ENCODE measurements around the gene SNX18.

SNX18 gene

DNA sequence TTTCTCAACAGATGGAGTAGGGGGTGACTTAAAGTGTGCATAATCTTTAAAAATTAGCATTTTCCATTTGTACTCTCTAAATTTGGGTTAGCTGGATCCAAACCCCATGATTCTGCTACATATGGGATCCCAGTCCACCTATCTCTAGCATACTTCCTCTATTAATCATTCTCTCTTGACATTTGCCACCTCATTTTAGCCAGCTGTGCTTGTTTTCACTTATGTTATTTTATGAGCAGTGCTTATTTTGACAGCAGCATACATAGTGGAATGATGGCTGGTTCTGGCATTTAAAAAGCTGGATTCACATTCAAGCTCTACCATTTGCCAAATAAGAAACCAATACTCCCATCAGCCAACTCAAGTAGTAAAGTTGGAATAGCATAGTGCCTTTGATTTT, 22.5 kb upstream of the SNX18 start:
- no peak for ATAC-seq (ENCODE audit: low read depth)
- no peak overlapping the region for H3K27ac ChIP-seq (ENCODE audit: poor library complexity, severe bottlenecking)
- no peak for DNase-seq (ENCODE audit: low spot score)
- H3K4me1 ChIP-seq (ENCODE audit: insufficient read depth, poor library complexity, severe bottlenecking), result no peaks in the 10 kb centered on the region
- H3K9me3 ChIP-seq (ENCODE audit: severe bottlenecking), result peaks cover 2% of the 10 kb centered on the region
- H3K36me3 ChIP-seq (ENCODE audit: low read depth), result no peaks in the 10 kb centered on the region
- H3K4me3 ChIP-seq (ENCODE audit: severe bottlenecking), result no peak overlapping the region
- no peaks in the 10 kb centered on the region for H3K27me3 ChIP-seq (ENCODE audit: insufficient read depth, poor library complexity, severe bottlenecking)
- TF ChIP-seq, protein P1, sequence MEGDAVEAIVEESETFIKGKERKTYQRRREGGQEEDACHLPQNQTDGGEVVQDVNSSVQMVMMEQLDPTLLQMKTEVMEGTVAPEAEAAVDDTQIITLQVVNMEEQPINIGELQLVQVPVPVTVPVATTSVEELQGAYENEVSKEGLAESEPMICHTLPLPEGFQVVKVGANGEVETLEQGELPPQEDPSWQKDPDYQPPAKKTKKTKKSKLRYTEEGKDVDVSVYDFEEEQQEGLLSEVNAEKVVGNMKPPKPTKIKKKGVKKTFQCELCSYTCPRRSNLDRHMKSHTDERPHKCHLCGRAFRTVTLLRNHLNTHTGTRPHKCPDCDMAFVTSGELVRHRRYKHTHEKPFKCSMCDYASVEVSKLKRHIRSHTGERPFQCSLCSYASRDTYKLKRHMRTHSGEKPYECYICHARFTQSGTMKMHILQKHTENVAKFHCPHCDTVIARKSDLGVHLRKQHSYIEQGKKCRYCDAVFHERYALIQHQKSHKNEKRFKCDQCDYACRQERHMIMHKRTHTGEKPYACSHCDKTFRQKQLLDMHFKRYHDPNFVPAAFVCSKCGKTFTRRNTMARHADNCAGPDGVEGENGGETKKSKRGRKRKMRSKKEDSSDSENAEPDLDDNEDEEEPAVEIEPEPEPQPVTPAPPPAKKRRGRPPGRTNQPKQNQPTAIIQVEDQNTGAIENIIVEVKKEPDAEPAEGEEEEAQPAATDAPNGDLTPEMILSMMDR (IDR thresholded peaks at IDR 0.05; ENCODE audit: poor library complexity, severe bottlenecking), result no peak

DNA sequence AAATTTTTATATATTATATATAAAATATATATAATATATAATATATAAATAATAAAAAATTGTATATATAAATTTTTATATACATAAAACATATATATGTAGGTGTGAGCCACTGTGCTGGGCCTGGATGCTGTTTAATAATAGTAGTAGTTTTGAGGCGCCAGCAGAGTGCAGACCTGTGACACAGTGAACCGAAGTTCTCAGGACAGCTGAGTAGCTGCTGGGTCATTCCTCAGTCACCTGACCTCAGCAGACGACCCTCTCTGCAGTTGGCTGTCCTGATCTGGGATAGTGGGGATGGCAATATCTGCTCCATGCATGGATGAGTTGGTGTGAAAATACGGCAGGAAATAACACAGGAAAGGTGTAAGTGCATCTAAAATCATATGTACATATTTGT, 3.3 kb upstream of the SNX18 start:
- TF ChIP-seq, protein P1 (IDR thresholded peaks at IDR 0.05; ENCODE audit: poor library complexity, severe bottlenecking), result no peak
- H3K36me3 ChIP-seq (ENCODE audit: low read depth), result peaks cover under 1% of the 10 kb centered on the region
- ATAC-seq (ENCODE audit: low read depth) (no peak), DNase-seq (ENCODE audit: low spot score) (no peak)
- no peaks in the 10 kb centered on the region for H3K27me3 ChIP-seq (ENCODE audit: insufficient read depth, poor library complexity, severe bottlenecking)
- peaks cover 4% of the 10 kb centered on the region for H3K4me1 ChIP-seq (ENCODE audit: insufficient read depth, poor library complexity, severe bottlenecking)
- no peaks in the 10 kb centered on the region for H3K9me3 ChIP-seq (ENCODE audit: severe bottlenecking)
- H3K27ac ChIP-seq (ENCODE audit: poor library complexity, severe bottlenecking), result no peak overlapping the region
- H3K4me3 ChIP-seq (ENCODE audit: severe bottlenecking), result no peak overlapping the region

DNA sequence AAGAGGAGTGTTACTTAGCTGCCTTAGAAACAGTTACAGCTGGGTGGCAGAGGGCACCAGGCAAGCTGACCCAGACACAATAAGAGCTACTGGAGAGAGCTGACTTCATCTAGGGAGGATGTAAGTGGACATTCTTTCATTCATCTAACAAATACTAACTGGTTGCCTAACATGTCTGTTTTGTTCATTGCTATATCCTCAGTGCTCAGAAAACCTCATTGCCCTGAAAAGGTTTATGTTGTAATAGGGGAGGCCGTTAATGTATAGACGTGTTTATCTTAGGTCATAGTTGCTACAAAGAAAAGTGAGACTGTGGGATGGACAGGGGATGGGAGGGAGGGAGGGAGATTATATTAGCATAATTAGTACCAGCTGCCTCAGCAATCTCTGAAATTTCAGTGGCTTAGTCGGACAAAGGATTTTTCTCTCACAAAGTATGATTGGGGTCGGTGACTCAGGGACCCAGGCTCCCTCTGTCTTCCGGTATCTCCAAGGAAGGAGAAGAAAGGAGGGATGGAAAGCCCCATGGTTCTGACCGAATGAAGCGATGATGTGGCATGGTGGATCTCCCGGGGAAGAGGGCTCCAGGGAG, 2.6 kb upstream of the SNX18 start:
- H3K4me1 ChIP-seq (ENCODE audit: insufficient read depth, poor library complexity, severe bottlenecking), result peaks cover 7% of the 10 kb centered on the region
- no peaks in the 10 kb centered on the region for H3K27me3 ChIP-seq (ENCODE audit: insufficient read depth, poor library complexity, severe bottlenecking)
- DNase-seq (ENCODE audit: low spot score), result no peak
- H3K4me3 ChIP-seq (ENCODE audit: severe bottlenecking), result no peak overlapping the region
- H3K27ac ChIP-seq (ENCODE audit: poor library complexity, severe bottlenecking), result no peak overlapping the region
- H3K36me3 ChIP-seq (ENCODE audit: low read depth), result peaks cover 7% of the 10 kb centered on the region
- no peak for ATAC-seq (ENCODE audit: low read depth)
- H3K9me3 ChIP-seq (ENCODE audit: severe bottlenecking), result no peaks in the 10 kb centered on the region
- TF ChIP-seq, protein P1 (IDR thresholded peaks at IDR 0.05; ENCODE audit: poor library complexity, severe bottlenecking), result no peak

DNA sequence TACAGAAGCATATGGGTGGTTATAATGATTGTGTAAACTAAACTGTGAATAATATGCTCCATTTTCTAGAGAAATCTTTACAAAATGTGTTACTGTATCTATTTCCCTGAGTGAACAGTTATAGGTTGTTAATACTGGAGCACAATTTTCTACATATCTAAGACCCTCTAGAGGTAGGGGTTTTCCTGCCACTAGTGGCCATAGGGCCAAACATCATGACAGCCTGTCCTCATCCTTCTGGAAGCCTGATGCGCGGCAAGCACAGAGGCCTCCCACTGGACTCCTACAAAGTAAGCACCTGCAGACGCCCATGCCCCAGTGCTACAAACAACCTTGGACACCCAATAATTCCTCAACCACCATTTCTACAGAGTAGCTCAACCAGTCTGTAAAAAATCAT, 1.9 kb upstream of the SNX18 start:
- ATAC-seq (ENCODE audit: low read depth) (no peak), DNase-seq (ENCODE audit: low spot score) (no peak)
- H3K36me3 ChIP-seq (ENCODE audit: low read depth), result peaks cover 8% of the 10 kb centered on the region
- no peaks in the 10 kb centered on the region for H3K27me3 ChIP-seq (ENCODE audit: insufficient read depth, poor library complexity, severe bottlenecking)
- no peak overlapping the region for H3K4me3 ChIP-seq (ENCODE audit: severe bottlenecking)
- no peak overlapping the region for H3K27ac ChIP-seq (ENCODE audit: poor library complexity, severe bottlenecking)
- H3K4me1 ChIP-seq (ENCODE audit: insufficient read depth, poor library complexity, severe bottlenecking), result peaks cover 7% of the 10 kb centered on the region
- H3K9me3 ChIP-seq (ENCODE audit: severe bottlenecking), result no peaks in the 10 kb centered on the region
- TF ChIP-seq, protein P1 (IDR thresholded peaks at IDR 0.05; ENCODE audit: poor library complexity, severe bottlenecking), result no peak

DNA sequence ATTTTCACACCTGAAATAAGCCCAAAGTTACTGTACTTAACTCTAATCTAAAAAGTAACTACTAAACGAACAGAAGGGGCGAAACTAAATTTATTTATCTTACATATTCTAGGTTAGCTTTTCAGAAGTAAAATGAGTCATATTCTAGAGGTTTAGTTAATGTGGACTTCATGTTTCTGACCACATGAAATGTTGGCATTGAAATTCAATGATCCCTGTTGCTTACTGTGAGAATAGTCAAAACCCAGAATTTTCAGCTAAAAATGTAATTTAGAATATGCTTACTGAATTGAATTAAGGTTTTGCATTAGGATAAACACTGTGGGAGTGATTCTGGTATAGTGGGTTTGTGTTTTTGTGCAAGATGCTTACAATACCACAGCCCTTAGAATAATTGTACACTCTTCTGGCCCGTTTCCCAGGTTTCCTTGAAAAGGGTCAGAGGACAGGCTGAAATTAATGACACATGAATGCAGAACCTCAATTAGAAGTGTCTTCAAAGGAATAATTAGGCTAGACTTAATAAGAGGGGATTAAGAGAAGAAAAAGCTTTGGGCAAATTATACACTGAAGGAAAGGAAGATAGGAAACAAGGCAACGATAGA, 1.4 kb upstream of the SNX18 start:
- H3K27ac ChIP-seq (ENCODE audit: poor library complexity, severe bottlenecking), result no peak overlapping the region
- no peak overlapping the region for H3K4me3 ChIP-seq (ENCODE audit: severe bottlenecking)
- no peak for DNase-seq (ENCODE audit: low spot score)
- H3K4me1 ChIP-seq (ENCODE audit: insufficient read depth, poor library complexity, severe bottlenecking), result peaks cover 11% of the 10 kb centered on the region
- H3K9me3 ChIP-seq (ENCODE audit: severe bottlenecking), result no peaks in the 10 kb centered on the region
- ATAC-seq (ENCODE audit: low read depth), result no peak
- no peaks in the 10 kb centered on the region for H3K27me3 ChIP-seq (ENCODE audit: insufficient read depth, poor library complexity, severe bottlenecking)
- TF ChIP-seq, protein P1 (IDR thresholded peaks at IDR 0.05; ENCODE audit: poor library complexity, severe bottlenecking), result no peak
- H3K36me3 ChIP-seq (ENCODE audit: low read depth), result peaks cover 8% of the 10 kb centered on the region

Measured in RWPE2 (cell line).